GM23338 (cell line): Measurements from ENCODE around the gene EPB41L5.

Experiments
- POLR2AphosphoS5 ChIP-seq: IDR thresholded peaks from 2 replicates; pipeline ENCODE4 v1.6.1; 2016; ENCODE audit warnings: antibody characterized with exemption, low read depth
- TF ChIP-seq, protein P1 (sequence below), 2 experiments: fragments of 200-600 bp in 1 of 2; sonication (generic) in 1 of 2; conservative IDR thresholded peaks; 2 replicates each; pipeline versions ENCODE4 v1.5.1 to v1.6.1; 2016 to 2017; ENCODE audit warnings: antibody characterized with exemption in 2 of 2, low read depth in 2 of 2, mild to moderate bottlenecking in 2 of 2, moderate library complexity in 1 of 2

DNA sequence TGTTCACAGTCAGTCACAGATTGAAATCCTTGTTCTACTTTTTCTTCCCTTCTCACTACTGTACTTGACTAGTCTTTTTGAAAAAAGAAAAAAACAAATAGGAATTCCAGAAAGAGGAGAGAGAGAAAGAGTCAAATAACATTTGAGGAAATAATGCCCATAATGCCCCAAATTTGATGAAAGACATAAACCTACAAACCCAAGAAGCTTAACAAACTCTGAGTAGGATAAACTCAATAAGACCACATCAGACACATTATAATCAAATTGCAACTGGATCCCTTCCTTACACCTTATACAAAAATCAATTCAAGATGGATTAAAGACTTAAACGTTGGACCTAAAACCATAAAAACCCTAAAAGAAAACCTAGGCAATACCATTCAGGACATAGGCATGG, 179.4 kb downstream of the EPB41L5 start:
- TF ChIP-seq, protein P1, sequence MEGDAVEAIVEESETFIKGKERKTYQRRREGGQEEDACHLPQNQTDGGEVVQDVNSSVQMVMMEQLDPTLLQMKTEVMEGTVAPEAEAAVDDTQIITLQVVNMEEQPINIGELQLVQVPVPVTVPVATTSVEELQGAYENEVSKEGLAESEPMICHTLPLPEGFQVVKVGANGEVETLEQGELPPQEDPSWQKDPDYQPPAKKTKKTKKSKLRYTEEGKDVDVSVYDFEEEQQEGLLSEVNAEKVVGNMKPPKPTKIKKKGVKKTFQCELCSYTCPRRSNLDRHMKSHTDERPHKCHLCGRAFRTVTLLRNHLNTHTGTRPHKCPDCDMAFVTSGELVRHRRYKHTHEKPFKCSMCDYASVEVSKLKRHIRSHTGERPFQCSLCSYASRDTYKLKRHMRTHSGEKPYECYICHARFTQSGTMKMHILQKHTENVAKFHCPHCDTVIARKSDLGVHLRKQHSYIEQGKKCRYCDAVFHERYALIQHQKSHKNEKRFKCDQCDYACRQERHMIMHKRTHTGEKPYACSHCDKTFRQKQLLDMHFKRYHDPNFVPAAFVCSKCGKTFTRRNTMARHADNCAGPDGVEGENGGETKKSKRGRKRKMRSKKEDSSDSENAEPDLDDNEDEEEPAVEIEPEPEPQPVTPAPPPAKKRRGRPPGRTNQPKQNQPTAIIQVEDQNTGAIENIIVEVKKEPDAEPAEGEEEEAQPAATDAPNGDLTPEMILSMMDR (conservative IDR thresholded peaks at IDR 0.05; ENCODE audit: low read depth in 2 of 2) = no peak
- no peak for TF ChIP-seq POLR2AphosphoS5
